ENCODE data around the gene TMPRSS15. TPM values are rescaled to one million over a fixed set of nuclear protein-coding genes. Genes with fewer than 3 reads are reported as not detected.

Gene TMPRSS15
- total RNA-seq, 2 experiments from 2014 or later = not detected

DNA sequence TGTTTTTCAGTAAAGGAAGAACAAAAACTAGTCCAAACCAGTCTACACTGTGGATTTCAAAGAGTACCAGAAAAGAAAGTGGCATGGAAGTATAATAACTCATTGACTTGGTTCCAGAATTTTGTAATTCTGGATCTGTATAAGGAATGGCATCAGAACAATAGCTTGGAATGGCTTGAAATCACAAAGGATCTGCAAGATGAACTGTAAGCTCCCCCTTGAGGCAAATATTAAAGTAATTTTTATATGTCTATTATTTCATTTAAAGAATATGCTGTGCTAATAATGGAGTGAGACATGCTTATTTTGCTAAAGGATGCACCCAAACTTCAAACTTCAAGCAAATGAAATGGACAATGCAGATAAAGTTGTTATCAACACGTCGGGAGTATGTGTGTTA lies 137.6 kb downstream of the TMPRSS15 start:
- Mint-ChIP-seq H3K36me3 (ENCODE audit: low read depth) (no peaks in the 10 kb centered on the region), H3K27me3 (no peaks in the 10 kb centered on the region), H3K4me3 (no peak overlapping the region), H3K9me3 (no peaks in the 10 kb centered on the region), H3K27ac (no peak overlapping the region), H3K4me1 (ENCODE audit: low read depth) (no peaks in the 10 kb centered on the region)
- Histone ChIP-seq H3K36me3 (ENCODE audit: insufficient read depth, low read length) (no peaks in the 10 kb centered on the region), H3K4me3 (ENCODE audit: low read length) (no peak overlapping the region), H3K27me3 (ENCODE audit: control insufficient read depth in 1 of 2, insufficient read depth in 2 of 2, low read length in 2 of 2) (no peaks in the 10 kb centered on the region), H3K4me1 (ENCODE audit: insufficient read depth, low read length) (no peaks in the 10 kb centered on the region), H3K9me3 (ENCODE audit: control insufficient read depth in 1 of 2, insufficient read depth in 1 of 2, low read length in 2 of 2) (no peaks in the 10 kb centered on the region), H3K27ac (ENCODE audit: low read depth in 1 of 2, low read length in 2 of 2) (no peak overlapping the region)
- DNase-seq (no peak), ATAC-seq (ENCODE audit: poor library complexity) (no peak)
- TF ChIP-seq, protein P1, sequence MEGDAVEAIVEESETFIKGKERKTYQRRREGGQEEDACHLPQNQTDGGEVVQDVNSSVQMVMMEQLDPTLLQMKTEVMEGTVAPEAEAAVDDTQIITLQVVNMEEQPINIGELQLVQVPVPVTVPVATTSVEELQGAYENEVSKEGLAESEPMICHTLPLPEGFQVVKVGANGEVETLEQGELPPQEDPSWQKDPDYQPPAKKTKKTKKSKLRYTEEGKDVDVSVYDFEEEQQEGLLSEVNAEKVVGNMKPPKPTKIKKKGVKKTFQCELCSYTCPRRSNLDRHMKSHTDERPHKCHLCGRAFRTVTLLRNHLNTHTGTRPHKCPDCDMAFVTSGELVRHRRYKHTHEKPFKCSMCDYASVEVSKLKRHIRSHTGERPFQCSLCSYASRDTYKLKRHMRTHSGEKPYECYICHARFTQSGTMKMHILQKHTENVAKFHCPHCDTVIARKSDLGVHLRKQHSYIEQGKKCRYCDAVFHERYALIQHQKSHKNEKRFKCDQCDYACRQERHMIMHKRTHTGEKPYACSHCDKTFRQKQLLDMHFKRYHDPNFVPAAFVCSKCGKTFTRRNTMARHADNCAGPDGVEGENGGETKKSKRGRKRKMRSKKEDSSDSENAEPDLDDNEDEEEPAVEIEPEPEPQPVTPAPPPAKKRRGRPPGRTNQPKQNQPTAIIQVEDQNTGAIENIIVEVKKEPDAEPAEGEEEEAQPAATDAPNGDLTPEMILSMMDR (IDR thresholded peaks at IDR 0.05) = no peak
- ChIA-PET POLR2A (no interaction called here), CTCF (no interaction called here)
- intact Hi-C loops (cut with DNase I, micrococcal nuclease) = no loop called here

DNA sequence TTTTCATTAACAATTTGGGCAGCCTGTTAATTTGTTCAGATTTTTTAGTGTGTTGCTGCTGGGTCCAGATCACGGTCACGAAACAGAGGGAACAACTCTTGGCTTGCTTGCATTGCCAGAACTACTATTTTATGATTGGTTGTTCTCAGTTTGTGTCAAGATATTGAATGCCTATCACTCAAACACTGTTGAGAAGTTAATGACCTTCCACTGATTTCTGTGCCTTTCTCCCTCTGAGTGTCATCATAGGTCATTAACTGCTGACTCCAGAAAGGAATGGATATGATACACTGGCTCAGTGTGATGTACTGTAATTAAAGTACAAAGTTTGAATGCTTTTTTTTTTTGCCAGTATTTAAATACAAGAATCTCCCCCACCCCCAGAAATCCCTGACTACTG lies 149.8 kb downstream of the TMPRSS15 start:
- H3K4me1 ChIP-seq (ENCODE audit: insufficient read depth, low read length) = no peaks in the 10 kb centered on the region
- H3K27me3 ChIP-seq (ENCODE audit: control insufficient read depth in 1 of 2, insufficient read depth in 2 of 2, low read length in 2 of 2) = no peaks in the 10 kb centered on the region
- no peak overlapping the region for H3K27ac ChIP-seq (ENCODE audit: low read depth in 1 of 2, low read length in 2 of 2)
- TF ChIP-seq, protein P1 (IDR thresholded peaks at IDR 0.05) = no peak
- H3K36me3 Mint-ChIP-seq (ENCODE audit: low read depth) = no peaks in the 10 kb centered on the region
- H3K4me3 ChIP-seq (ENCODE audit: low read length) = no peak overlapping the region
- POLR2A ChIA-PET = no interaction called here
- H3K36me3 ChIP-seq (ENCODE audit: insufficient read depth, low read length) = no peaks in the 10 kb centered on the region
- ATAC-seq (ENCODE audit: poor library complexity) = no peak
- no peaks in the 10 kb centered on the region for H3K9me3 Mint-ChIP-seq
- no peak overlapping the region for H3K27ac Mint-ChIP-seq
- no peaks in the 10 kb centered on the region for H3K4me1 Mint-ChIP-seq (ENCODE audit: low read depth)
- intact Hi-C loops (cut with DNase I, micrococcal nuclease) = no loop called here
- no peaks in the 10 kb centered on the region for H3K27me3 Mint-ChIP-seq
- no peak for DNase-seq
- H3K9me3 ChIP-seq (ENCODE audit: control insufficient read depth in 1 of 2, insufficient read depth in 1 of 2, low read length in 2 of 2) = no peaks in the 10 kb centered on the region
- H3K4me3 Mint-ChIP-seq = no peak overlapping the region
- CTCF ChIA-PET = no interaction called here

DNA sequence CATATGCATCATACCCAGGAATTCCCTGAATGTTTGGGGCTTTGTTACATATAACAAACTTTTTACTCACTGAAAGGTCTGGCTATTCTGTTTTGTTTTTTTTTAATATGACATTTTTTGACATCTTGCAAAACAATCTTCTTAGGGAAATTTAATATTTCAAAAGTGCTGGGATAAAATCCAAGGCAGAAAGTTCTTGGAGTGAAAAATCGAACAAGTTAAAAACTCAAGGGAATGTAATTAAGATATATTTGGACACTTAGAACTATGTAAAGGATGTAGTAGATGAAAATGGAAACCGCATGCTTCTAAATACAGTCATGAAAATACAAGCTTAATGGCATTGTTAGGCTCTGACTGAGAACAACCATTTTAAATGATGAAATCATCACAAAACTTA lies 150.4 kb downstream of the TMPRSS15 start:
- ATAC-seq (ENCODE audit: poor library complexity) (no peak), DNase-seq (no peak)
- POLR2A ChIA-PET = no interaction called here
- intact Hi-C loops (cut with DNase I, micrococcal nuclease) = no loop called here
- H3K9me3 ChIP-seq (ENCODE audit: control insufficient read depth in 1 of 2, insufficient read depth in 1 of 2, low read length in 2 of 2) = no peaks in the 10 kb centered on the region
- H3K27ac ChIP-seq (ENCODE audit: low read depth in 1 of 2, low read length in 2 of 2) = no peak overlapping the region
- no peak overlapping the region for H3K27ac Mint-ChIP-seq
- H3K36me3 ChIP-seq (ENCODE audit: insufficient read depth, low read length) = no peaks in the 10 kb centered on the region
- H3K9me3 Mint-ChIP-seq = no peaks in the 10 kb centered on the region
- TF ChIP-seq, protein P1 (IDR thresholded peaks at IDR 0.05) = no peak
- no peaks in the 10 kb centered on the region for H3K27me3 ChIP-seq (ENCODE audit: control insufficient read depth in 1 of 2, insufficient read depth in 2 of 2, low read length in 2 of 2)
- no peaks in the 10 kb centered on the region for H3K4me1 Mint-ChIP-seq (ENCODE audit: low read depth)
- H3K4me3 ChIP-seq (ENCODE audit: low read length) = no peak overlapping the region
- H3K36me3 Mint-ChIP-seq (ENCODE audit: low read depth) = no peaks in the 10 kb centered on the region
- no peak overlapping the region for H3K4me3 Mint-ChIP-seq
- no peaks in the 10 kb centered on the region for H3K4me1 ChIP-seq (ENCODE audit: insufficient read depth, low read length)
- no peaks in the 10 kb centered on the region for H3K27me3 Mint-ChIP-seq
- CTCF ChIA-PET = no interaction called here

Measured in CD4-positive, alpha-beta T cell (primary cell).